Measurements from ENCODE around the gene CD68.

The CD68 gene, protein sequence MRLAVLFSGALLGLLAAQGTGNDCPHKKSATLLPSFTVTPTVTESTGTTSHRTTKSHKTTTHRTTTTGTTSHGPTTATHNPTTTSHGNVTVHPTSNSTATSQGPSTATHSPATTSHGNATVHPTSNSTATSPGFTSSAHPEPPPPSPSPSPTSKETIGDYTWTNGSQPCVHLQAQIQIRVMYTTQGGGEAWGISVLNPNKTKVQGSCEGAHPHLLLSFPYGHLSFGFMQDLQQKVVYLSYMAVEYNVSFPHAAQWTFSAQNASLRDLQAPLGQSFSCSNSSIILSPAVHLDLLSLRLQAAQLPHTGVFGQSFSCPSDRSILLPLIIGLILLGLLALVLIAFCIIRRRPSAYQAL

DNA sequence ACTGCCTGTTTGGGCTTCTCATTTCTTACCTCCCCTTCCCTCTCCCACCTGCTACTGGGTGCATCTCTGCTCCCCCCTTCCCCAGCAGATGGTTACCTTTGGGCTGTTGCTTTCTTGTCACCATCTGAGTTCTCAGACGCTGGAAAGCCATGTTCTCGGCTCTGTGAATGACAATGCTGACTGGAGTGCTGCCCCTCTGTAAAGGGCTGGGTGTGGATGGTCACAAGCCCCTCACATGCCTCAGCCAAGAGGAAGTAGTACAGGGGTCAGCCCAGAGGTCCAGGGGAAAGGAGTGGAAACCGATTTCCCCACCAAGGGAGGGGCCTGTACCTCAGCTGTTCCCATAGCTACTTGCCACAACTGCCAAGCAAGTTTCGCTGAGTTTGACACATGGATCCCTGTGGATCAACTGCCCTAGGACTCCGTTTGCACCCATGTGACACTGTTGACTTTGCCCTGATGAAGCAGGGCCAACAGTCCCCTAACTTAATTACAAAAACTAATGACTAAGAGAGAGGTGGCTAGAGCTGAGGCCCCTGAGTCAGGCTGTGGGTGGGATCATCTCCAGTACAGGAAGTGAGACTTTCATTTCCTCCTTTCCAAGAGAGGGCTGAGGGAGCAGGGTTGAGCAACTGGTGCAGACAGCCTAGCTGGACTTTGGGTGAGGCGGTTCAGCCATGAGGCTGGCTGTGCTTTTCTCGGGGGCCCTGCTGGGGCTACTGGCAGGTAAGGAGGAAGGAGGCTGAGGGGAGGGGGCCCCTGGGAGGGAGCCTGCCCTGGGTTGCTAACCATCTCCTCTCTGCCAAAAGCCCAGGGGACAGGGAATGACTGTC, at the start of gene CD68:
TSS of gene CD68 (plus strand) at position 638 of the 833 bp plus-strand sequence. CDS start at position 678, 40 bp downstream.
- DNase-seq = peak; percentile 70

DNA sequence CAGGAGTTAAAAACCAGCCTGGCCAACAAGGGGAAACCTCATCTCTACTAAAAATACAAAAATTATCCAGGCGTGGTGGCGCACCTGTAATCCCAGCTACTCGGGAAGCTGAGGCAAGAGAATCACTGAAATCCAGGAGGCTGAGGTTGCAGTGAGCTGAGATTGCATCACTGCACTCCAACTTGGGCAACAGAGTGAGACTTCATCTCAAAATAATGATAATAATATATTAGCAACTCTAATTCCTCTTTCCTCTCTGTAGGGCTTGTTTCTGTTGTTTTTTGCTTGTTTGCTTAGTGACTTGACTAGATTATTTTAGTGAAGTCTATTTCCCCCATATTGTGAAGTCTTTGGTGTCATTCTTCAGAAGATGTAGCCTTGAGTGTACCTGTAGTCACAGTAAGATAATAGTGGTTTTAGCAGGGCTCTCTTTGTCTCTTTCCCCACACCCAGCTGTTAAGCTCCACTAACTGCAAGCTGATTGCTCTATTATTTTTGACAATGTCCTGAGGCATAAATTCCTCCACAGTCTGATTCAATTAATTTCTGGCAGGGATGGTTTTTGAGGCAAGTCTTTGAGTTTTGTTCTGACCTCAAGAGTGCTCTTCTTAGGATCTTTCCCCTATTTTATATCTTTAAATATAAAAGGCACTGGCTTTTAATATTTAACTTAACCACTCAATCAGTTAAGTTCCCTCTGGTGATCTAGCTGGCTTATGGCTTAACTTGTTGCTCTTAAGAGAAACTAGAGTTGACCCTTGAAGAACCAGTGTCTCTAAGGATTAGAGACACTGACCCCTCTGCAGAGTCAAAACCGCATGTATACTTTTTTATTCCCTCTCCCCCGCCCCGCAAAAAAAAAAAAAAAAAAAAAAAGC, 49.2 kb upstream of the CD68 start:
- no peak for DNase-seq

DNA sequence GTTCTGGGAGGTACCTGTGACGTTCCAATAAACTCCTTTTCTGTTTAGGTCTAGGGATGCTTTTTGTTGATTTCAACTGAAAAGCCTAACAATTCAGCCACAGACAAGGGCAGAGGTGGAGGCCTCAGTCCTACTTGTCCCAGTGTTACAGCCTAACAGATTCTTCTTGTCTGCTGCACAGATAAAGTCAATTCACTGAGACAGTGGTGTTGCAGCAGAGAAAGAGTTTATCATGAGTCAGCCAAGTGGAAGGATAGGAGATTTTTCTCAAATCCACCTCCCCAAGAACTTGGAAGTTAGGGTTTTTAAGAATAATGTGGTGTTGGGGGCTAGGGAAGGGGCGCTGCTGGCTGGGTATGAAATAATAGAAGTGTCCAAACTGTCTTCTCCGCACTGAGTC, 41.4 kb upstream of the CD68 start:
- no peak for DNase-seq

DNA sequence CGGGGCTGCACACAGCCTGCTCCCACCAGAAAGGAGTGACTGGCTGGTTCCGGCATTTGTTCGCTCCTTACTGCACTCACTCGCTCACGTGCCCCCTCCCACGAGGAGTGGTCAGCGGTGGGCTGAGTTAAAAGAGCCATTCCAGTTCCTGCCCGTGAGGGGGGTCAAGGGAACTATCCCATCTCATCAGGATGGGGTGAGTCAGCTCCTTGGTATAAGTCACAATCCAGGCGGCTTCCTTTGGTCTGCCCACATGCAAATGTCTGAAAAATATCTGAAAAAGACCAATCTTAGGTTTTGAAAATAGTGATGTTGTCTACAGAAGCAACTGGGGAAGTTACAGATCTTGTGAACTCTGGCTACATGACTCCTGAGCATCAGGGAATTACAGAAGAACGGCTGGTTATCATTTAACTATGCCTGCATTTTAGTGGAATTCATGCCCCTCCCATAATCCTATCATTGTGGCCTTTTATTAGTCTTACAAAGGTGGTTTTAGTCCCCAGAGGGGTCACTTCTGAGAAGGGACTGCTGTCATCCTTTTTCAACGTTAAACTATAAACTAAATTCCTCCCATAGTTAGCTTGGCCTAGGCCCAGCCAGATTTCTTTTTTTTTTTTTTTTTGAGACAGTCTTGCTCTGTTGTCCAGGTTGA, 40.4 kb upstream of the CD68 start:
- DNase-seq = no peak

DNA sequence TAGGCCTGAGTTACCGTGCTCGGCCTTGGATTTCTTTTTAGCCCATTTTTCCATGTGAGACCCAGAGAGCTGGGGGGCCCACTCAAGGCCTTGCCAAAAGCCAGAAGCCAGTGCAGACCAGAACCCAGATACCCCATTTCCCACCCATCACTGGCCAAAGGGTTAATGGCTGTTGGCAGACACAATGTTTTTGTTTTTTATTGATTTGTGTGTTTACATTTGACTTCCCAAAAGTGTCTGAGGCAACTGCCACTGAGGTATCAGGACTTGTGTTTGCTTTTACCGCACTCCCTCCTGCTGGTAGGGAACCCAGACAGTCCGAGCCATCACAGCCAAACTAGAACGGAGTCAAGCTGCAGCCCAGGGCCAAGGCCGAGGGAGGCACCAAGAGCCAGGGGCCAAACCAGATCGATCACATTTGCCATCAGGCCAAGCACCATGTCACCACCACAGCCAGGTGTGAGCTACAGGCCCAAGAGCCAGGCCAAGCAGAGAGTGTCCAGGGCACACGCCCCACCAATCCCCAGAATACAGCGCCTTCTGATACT, 38.3 kb upstream of the CD68 start:
- DNase-seq = no peak

DNA sequence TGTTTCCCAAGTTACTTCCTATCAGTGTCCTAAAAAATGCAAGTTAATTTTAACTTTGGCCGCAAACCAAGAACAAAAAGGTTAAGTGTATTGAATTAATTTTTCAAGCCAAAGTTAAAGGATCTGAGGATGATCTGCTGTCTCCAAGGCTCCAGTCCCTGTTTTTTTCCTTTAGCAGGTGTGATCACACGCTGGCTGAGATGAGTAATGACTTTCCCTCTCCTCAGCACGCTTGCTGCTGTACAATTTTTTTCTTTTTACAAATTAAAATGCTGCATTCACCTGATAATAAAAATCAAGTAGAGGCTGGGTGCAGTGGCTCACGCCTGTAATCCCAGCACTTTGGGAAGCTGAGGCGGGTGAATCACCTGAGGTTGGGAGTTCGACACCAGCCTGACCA, 34.5 kb upstream of the CD68 start:
- DNase-seq = no peak

DNA sequence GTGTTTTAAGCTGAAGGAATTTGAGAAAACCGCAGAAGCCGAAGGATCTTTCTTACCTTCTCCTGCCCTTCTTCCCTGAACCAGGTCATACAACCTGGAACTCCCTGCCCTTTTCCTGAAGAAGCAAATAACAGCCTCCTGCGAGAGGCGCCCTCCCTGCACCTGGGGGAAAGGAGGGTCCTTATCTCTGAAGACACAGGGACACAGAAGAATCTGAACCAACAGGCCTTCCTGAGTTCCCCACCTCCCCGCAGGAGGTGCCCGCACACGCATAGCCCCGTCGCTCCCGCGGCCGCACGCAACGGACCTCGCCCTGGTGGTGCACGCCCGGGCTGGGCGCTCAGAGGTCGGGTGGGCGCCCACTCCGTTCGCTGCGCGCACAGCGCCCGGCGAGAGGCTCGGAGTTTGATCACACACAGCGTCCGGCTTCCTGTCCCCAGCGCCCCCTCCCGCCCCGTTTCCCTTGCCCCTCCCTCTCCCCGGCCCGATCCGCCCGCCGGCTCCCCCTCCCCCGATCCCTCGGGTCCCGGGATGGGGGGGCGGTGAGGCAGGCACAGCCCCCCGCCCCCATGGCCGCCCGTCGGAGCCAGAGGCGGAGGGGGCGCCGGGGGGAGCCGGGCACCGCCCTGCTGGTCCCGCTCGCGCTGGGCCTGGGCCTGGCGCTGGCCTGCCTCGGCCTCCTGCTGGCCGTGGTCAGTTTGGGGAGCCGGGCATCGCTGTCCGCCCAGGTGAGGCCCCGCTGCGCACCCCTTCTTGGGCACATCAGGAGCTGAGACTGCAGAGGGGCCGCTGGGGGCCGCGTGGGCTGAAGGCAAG, 30.6 kb upstream of the CD68 start, which contains the start of gene TNFSF12:
TSS of gene TNFSF12 (plus strand) at position 474 of the 816 bp plus-strand sequence. CDS start at position 570, 96 bp downstream.
- peak; percentile 60 for DNase-seq

DNA sequence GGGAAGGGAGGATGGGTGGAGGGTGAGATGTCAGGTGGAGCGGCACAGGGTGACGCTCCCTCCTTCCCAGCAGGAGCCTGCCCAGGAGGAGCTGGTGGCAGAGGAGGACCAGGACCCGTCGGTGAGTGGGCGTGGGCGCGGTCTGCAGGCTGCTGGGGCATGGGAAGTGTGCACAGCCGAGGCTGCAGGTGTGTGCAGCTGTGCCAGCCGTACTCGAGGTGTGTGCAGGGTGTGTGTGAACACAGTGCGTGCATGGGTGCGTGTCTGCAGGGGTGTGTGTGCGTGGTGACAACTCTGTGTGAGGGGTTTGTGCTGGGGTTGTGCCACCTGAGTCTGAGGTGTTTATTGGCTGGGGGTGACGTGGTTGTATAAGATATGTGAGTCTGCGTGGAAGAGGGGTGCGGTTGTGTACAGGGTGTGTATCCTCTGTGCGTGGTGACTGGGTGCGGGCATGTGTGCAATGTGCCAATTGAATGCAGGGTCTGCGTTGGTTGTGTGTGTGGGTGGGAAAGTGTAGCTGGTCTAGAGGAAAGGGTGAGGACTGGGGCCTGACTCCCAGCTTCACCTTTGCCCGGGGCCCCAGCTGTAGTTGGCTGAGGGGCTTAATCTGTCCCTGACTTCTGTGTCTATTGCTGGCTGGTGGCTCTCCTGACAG, 29.9 kb upstream of the CD68 start:
- peak; percentile 50 for DNase-seq

DNA sequence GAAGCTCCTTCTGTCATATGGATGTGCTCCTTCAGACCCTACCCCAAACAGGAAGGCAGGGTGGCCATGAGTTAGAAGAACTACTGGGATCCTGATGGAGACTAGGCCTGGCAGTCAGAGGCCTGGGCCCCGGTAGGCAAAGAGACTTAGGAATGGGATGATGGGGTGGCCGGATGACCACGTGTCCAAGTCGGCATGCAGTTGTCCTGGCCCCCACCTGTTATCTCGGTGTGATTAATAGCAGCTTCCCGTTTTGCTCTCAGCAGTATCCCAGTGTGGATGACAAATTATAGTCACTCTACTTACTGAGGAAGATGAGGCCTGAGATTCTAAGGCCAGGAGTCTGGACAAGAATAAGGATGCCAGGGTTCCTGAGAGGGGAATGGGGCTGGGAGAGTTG, 29.1 kb upstream of the CD68 start:
- no peak for DNase-seq

DNA sequence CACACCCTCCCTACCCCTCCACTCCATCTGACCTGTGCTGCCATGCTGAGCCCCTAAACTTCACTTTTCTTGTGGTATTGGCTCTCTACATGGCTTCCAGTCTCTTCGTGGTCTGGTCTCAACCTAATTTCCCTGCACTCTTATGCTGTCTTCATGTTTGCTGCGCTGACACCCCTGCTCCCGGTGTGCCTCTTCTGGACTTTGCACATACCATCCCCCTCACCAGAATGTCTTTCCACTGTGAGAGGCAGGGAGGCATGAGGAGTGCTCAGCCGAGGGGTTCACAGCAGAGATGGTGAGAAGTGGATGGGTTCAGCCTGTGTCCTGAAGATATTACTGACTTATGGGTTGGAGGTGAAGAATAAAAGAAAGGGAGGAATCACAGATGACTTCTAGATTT, 28.0 kb upstream of the CD68 start:
- no peak for DNase-seq

DNA sequence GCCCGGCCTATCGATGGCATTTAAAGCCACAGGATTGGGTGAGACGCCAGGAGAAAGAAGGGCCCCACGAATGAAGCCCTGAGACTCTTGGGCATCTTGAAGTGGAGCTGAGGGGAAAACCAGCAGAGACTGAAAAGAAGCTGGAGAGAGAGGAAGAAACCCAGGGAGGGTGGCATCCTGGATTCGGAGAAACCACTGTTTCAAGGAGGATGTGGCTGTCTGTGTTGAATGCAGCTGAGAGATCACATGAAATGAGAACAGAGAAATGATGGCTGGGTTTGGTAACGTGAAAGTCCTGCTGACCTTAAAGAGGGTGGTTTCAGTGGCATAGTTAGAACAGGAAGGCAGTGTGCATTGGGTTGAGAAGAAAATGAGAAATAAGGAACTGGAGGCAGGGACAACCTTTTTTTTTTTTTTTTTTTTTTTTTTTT, 26.8 kb upstream of the CD68 start:
- DNase-seq = no peak

DNA sequence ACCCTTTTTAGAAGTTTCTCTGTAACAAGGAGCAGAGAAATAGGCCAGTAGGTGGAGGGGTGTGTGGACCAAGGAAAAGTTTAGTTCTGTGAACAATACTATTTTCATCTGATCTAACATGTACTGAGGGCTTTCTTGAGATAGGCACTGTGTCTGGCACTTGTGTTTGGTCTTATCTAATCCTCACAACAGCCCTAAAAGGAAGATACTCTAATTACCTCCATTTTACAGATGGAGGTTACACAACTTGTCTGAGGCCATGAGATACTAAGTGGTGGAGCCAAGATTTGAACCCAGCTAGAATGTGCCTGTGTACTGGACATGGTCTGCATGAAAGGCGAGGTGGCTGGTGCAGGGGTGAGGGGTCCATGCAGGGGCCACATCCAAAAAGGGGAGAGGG, 26.1 kb upstream of the CD68 start:
- DNase-seq = no peak

DNA sequence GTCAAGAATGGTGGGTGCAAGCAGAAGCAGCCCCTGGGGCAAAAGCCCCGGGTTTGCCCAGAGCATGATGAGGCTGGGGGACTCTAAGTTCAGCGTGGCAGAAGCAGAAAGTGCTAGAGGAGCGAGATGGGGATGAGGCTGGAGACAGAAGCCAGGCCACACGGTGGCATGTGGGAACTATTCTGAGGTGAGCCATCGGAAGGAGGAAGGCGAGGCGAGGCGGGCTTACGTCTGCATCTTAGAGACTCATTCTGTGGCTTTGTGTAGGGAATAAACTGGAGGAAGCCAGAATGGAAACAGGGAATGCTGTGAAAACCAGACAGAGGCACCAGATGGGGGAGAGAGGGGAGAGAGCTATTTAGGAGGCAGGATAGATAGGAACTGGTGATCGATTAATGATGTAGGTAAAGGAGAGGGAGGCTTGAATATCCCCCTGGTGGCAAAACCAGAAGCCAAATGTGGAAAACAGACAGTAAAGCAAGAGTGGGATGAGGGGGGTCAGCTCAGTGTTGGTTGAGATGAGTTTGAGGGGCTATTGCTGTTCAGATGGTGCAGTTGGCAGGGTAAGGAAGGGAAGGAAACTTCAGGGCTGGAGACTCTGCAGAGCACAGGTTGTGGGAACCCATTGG, 24.0 kb upstream of the CD68 start:
- DNase-seq = no peak

DNA sequence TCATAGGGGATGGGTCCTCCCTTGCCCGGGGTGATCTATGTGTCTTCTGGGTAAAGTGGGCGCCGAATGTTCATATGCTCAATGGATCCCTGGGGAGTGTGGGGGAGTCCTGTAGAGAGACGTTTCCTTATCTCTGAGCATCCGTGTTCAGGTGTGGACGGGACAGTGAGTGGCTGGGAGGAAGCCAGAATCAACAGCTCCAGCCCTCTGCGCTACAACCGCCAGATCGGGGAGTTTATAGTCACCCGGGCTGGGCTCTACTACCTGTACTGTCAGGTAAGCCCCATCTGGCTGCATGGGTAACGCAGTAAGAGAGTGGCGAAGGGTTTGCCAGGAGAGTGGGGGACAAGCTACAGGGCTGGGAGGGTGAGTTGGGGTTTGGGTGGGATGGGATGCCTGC, 22.8 kb upstream of the CD68 start:
- no peak for DNase-seq

DNA sequence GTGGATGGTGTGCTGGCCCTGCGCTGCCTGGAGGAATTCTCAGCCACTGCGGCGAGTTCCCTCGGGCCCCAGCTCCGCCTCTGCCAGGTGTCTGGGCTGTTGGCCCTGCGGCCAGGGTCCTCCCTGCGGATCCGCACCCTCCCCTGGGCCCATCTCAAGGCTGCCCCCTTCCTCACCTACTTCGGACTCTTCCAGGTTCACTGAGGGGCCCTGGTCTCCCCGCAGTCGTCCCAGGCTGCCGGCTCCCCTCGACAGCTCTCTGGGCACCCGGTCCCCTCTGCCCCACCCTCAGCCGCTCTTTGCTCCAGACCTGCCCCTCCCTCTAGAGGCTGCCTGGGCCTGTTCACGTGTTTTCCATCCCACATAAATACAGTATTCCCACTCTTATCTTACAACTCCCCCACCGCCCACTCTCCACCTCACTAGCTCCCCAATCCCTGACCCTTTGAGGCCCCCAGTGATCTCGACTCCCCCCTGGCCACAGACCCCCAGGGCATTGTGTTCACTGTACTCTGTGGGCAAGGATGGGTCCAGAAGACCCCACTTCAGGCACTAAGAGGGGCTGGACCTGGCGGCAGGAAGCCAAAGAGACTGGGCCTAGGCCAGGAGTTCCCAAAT, 22.2 kb upstream of the CD68 start:
- DNase-seq = no peak

DNA sequence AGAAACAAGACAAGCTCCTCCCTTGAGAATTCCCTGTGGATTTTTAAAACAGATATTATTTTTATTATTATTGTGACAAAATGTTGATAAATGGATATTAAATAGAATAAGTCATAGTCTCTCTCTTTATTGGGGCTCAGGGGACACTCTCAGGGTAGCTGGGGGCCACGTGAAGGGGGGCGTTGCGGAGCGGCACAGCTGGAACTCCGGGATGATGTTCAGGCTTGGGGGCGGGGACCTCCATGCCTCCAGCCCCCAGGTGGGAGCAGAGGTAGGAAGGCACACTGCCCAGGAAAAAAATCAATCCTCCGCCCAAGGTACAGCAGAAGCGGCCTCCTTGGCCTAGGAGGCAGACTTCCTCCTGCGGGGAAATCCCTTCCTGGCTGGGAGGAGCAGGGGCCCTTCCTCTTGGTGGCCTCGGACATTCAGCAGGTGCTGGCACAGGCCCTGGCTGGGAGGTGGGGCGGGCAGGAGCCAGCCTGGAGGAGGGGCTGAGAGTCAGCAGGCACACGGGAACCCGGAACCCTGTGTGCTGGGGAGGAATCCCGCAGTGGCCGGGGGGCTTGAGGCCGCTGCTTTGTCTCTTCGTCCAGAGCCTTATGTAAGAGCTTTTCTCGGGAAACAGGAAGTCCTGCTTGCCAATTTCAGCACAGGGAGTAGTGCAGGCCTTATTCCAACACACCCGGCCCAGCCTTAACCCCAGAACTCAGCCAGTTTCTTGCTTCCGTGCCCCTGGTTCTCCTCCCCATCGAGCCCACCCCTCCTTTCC, 21.5 kb upstream of the CD68 start:
- no peak for DNase-seq

DNA sequence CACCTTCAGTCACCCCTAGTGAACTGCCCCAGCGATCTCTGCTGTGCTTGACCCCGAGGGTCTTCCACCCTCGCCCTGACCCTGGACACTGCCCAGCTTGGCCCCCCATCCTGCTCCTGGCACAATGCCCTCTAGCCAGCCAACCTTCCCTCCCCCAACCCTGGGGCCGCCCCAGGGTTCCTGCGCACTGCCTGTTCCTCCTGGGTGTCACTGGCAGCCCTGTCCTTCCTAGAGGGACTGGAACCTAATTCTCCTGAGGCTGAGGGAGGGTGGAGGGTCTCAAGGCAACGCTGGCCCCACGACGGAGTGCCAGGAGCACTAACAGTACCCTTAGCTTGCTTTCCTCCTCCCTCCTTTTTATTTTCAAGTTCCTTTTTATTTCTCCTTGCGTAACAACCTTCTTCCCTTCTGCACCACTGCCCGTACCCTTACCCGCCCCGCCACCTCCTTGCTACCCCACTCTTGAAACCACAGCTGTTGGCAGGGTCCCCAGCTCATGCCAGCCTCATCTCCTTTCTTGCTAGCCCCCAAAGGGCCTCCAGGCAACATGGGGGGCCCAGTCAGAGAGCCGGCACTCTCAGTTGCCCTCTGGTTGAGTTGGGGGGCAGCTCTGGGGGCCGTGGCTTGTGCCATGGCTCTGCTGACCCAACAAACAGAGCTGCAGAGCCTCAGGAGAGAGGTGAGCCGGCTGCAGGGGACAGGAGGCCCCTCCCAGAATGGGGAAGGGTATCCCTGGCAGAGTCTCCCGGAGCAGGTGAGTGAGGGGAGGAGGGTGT, 20.7 kb upstream of the CD68 start, which contains the start of gene TNFSF13:
TSS of gene TNFSF13 (plus strand) at position 207 of the 776 bp plus-strand sequence. CDS start at position 497, 290 bp downstream.
- DNase-seq = no peak
